NB4 (cell line): ENCODE data around the gene GAS2.

ENCODE experiments used
- DNase-seq: peaks from one replicate; pipeline ENCODE4 v3.0.0; 2010; ENCODE audit warnings: low read depth
- H3K4me3 ChIP-seq: one replicate; pipeline ENCODE4 v1.5.1; 2011; ENCODE audit warnings: mild to moderate bottlenecking, low read depth, low read length, moderate library complexity
- CTCF ChIP-seq: IDR thresholded peaks from one replicate; pipeline ENCODE4 v1.5.1; 2012; ENCODE audit warnings: low read depth, low read length
- MAX ChIP-seq: IDR thresholded peaks from 2 replicates; pipeline ENCODE4 v1.6.1; 2011; ENCODE audit warnings: low read depth, low read length
- MYC ChIP-seq: IDR thresholded peaks from 2 replicates; pipeline ENCODE4 v1.6.1; 2011; ENCODE audit warnings: low read depth, low read length
- POLR2A ChIP-seq: IDR thresholded peaks from 2 replicates; pipeline ENCODE4 v1.6.1; 2011; ENCODE audit warnings: mild to moderate bottlenecking; ENCODE audit not compliant: insufficient read length; ENCODE audit errors: extremely low read depth

The GAS2 gene

GRCh38 chr11:22707119-22707899 is 40.9 kb downstream of the GAS2 start:
- DNase-seq, result no peak
- TF ChIP-seq MYC, result no peak
- TF ChIP-seq POLR2A, result no peak
- TF ChIP-seq CTCF, result no peak
- no peak for TF ChIP-seq MAX
- no peak overlapping the region for H3K4me3 ChIP-seq

- no peak for DNase-seq
- H3K4me3 ChIP-seq, result no peak overlapping the region
- no peak for TF ChIP-seq MYC
- TF ChIP-seq POLR2A, result no peak
- no peak for TF ChIP-seq MAX
- no peak for TF ChIP-seq CTCF
Measured at GRCh38 chr11:22711071-22711770, 44.8 kb downstream of the GAS2 start.

- DNase-seq, result no peak
- H3K4me3 ChIP-seq, result no peak overlapping the region
- TF ChIP-seq MYC, result no peak
- TF ChIP-seq MAX, result no peak
- no peak for TF ChIP-seq POLR2A
- TF ChIP-seq CTCF, result no peak
Measured at GRCh38 chr11:22711880-22712279, 45.5 kb downstream of the GAS2 start.

- H3K4me3 ChIP-seq, result no peak overlapping the region
- TF ChIP-seq CTCF, result no peak
- no peak for DNase-seq
Measured at GRCh38 chr11:22713336-22713735, 46.9 kb downstream of the GAS2 start.

- TF ChIP-seq POLR2A, result no peak
- no peak overlapping the region for H3K4me3 ChIP-seq
- no peak for DNase-seq
Measured at GRCh38 chr11:22715971-22716370, 49.6 kb downstream of the GAS2 start.

- DNase-seq, result no peak
- H3K4me3 ChIP-seq, result no peak overlapping the region
- no peak for TF ChIP-seq MAX
- no peak for TF ChIP-seq MYC
Measured at GRCh38 chr11:22720457-22720856, 54.0 kb downstream of the GAS2 start.

GRCh38 chr11:22723274-22723673 is 56.9 kb downstream of the GAS2 start:
- TF ChIP-seq MAX (no peak), MYC (no peak), CTCF (no peak), POLR2A (no peak)
- DNase-seq, result no peak

More at GRCh38 chr11:22723274-22723673, 56.9 kb downstream of the GAS2 start:
- no peak overlapping the region for H3K4me3 ChIP-seq
